ENCODE measurements around the gene TAS2R41. TPM values are rescaled to one million over a fixed set of nuclear protein-coding genes. Genes with fewer than 3 reads are reported as not detected.

The TAS2R41 gene
- polyA plus RNA-seq, 2 of the 4 experiments (the other 2 are of a cell fraction), result not detected

- CTCF ChIA-PET, result interaction anchor here (1.3 to 3.3 kb wide), 3 partner anchors 15 to 265 kb away, joined by 4 to 13 read pairs (median 7); no protein-coding TSS in a partner anchor
- POLR2A ChIA-PET, result no interaction called here
- no peak for TF ChIP-seq PHF8 (IDR thresholded peaks at IDR 0.05; ENCODE audit: borderline replicate concordance, low read depth)
- no peak for TF ChIP-seq TFCP2L1 (CRISPR knock-in tag; IDR thresholded peaks at IDR 0.05)
- TF ChIP-seq MYC (IDR thresholded peaks at IDR 0.05; ENCODE audit: borderline replicate concordance, low read length), result no peak
- TF ChIP-seq JUN (IDR thresholded peaks at IDR 0.05), result no peak
- no peak for TF ChIP-seq ATOH8 (CRISPR knock-in tag; IDR thresholded peaks at IDR 0.05; ENCODE audit: low read depth)
- no peak for TF ChIP-seq FOXS1 (CRISPR knock-in tag; IDR thresholded peaks at IDR 0.05)
- no peak for TF ChIP-seq RNF2 (IDR thresholded peaks at IDR 0.05; ENCODE audit: borderline replicate concordance, low read depth)
- TF ChIP-seq HDAC2 (IDR thresholded peaks at IDR 0.05), result no peak
- no peak for TF ChIP-seq EHF (CRISPR knock-in tag; IDR thresholded peaks at IDR 0.05)
- TF ChIP-seq, protein P1, sequence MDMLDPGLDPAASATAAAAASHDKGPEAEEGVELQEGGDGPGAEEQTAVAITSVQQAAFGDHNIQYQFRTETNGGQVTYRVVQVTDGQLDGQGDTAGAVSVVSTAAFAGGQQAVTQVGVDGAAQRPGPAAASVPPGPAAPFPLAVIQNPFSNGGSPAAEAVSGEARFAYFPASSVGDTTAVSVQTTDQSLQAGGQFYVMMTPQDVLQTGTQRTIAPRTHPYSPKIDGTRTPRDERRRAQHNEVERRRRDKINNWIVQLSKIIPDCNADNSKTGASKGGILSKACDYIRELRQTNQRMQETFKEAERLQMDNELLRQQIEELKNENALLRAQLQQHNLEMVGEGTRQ (IDR thresholded peaks at IDR 0.05), result no peak
- no peak for TF ChIP-seq PBX3 (IDR thresholded peaks at IDR 0.05)
- TF ChIP-seq NPAS2 (CRISPR knock-in tag; IDR thresholded peaks at IDR 0.05; ENCODE audit: borderline replicate concordance), result no peak
- no peak for TF ChIP-seq HEYL (CRISPR knock-in tag; IDR thresholded peaks at IDR 0.05)
- TF ChIP-seq, protein P2, sequence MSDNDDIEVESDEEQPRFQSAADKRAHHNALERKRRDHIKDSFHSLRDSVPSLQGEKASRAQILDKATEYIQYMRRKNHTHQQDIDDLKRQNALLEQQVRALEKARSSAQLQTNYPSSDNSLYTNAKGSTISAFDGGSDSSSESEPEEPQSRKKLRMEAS (IDR thresholded peaks at IDR 0.05), result no peak
- no peak for TF ChIP-seq EP300 (IDR thresholded peaks at IDR 0.05)
- no peak for TF ChIP-seq CEBPB (IDR thresholded peaks at IDR 0.05)
- no peak for TF ChIP-seq CBX2 (IDR thresholded peaks at IDR 0.05; ENCODE audit: borderline replicate concordance, low read depth)
- TF ChIP-seq HOXB5 (CRISPR knock-in tag; IDR thresholded peaks at IDR 0.05), result no peak
- TF ChIP-seq ZSCAN20 (CRISPR knock-in tag; IDR thresholded peaks at IDR 0.05), result no peak
- TF ChIP-seq ESRRA (IDR thresholded peaks at IDR 0.05; ENCODE audit: borderline replicate concordance, low read length), result no peak
- no peak overlapping the region for H3K27ac ChIP-seq
- H3K4me1 ChIP-seq, result no peaks in the 10 kb centered on the region
- no peak for FAIRE-seq
- no peaks in the 10 kb centered on the region for H3K9me3 ChIP-seq
- 37% methylated on average over 2 of the region's 2 CpGs for WGBS (ENCODE audit: missing lambda C conversion rate)
- no peak overlapping the region for H3K4me2 ChIP-seq
- no peak for ATAC-seq
- no peak overlapping the region for H3K4me3 ChIP-seq
- no peak for DNase-seq (ENCODE audit: low read depth in 1 of 2, low spot score in 1 of 2)
Observed at GRCh38 chr7:143505838-143506237, 28.2 kb downstream of the TAS2R41 start.

- TF ChIP-seq KDM5A (IDR thresholded peaks at IDR 0.05) (no peak), EHF (CRISPR knock-in tag; IDR thresholded peaks at IDR 0.05) (no peak), TFCP2L1 (CRISPR knock-in tag; IDR thresholded peaks at IDR 0.05) (no peak), CHD2 (IDR thresholded peaks at IDR 0.05; ENCODE audit: low read length, partially characterized antibody) (no peak), ZNF302 (CRISPR knock-in tag; IDR thresholded peaks at IDR 0.05) (no peak), NR3C1 (IDR thresholded peaks at IDR 0.05) (no peak), HOXB13 (CRISPR knock-in tag; IDR thresholded peaks at IDR 0.05; ENCODE audit: low read depth) (no peak), CBX2 (IDR thresholded peaks at IDR 0.05; ENCODE audit: borderline replicate concordance, low read depth) (no peak), SREBF2 (IDR thresholded peaks at IDR 0.05) (no peak), FOSB (CRISPR knock-in tag; IDR thresholded peaks at IDR 0.05) (no peak), KDM1A (IDR thresholded peaks at IDR 0.05; ENCODE audit: low read depth) (no peak), PHF8 (IDR thresholded peaks at IDR 0.05; ENCODE audit: borderline replicate concordance, low read depth) (no peak), CBX8 (IDR thresholded peaks at IDR 0.05) (no peak)
- TF ChIP-seq, protein P1 (IDR thresholded peaks at IDR 0.05), result no peak
- TF ChIP-seq, protein P3, sequence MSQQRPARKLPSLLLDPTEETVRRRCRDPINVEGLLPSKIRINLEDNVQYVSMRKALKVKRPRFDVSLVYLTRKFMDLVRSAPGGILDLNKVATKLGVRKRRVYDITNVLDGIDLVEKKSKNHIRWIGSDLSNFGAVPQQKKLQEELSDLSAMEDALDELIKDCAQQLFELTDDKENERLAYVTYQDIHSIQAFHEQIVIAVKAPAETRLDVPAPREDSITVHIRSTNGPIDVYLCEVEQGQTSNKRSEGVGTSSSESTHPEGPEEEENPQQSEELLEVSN (IDR thresholded peaks at IDR 0.05; ENCODE audit: borderline replicate concordance, low read depth), result no peak
- Histone ChIP-seq H3K4me3 (no peak overlapping the region), H3K9me3 (no peaks in the 10 kb centered on the region), H3K4me1 (no peaks in the 10 kb centered on the region), H3K4me2 (no peak overlapping the region), H3K27ac (no peak overlapping the region)
- ChIA-PET POLR2A (no interaction called here), CTCF (interaction anchor here (0.9 to 3.3 kb wide), 2 partner anchors 16 to 127 kb away, joined by 7 to 13 read pairs; no protein-coding TSS in a partner anchor)
- no peak for ATAC-seq
- FAIRE-seq, result no peak
- no peak for DNase-seq (ENCODE audit: low read depth in 1 of 2, low spot score in 1 of 2)
- 49% methylated on average over 3 of the region's 3 CpGs for WGBS (ENCODE audit: missing lambda C conversion rate)
Observed at GRCh38 chr7:143507094-143507518, 29.4 kb downstream of the TAS2R41 start.
